H1 (cell line): ENCODE measurements around the gene BGLAP. TPM values are rescaled to one million over a fixed set of nuclear protein-coding genes. Genes with fewer than 3 reads are reported as not detected.

Experiments used
- CTCF ChIA-PET: fragments of 300-600 bp; sonication (Branson Sonifier 250); formaldehyde crosslinking; loops from one replicate; lab custom pipeline; 2021; ENCODE audit not compliant: partially characterized antibody; lab: Charles Lee
- POLR2A ChIA-PET: fragments of 300-600 bp; sonication (Branson Sonifier 250); formaldehyde crosslinking; loops from one replicate; lab custom pipeline; 2021; ENCODE audit warnings: inconsistent platforms; ENCODE audit not compliant: partially characterized antibody; lab: Charles Lee
- DNase-seq, 2 experiments: peaks; one replicate each; pipeline versions ENCODE4 v3.0.0 to v3.0.0-alpha.2; 2010 to 2022; ENCODE audit warnings: low spot score in 2 of 2, low read depth in 1 of 2, mixed read lengths in 1 of 2
- FAIRE-seq: peaks from 2 replicates; lab custom pipeline; 2011; peaks lifted over from hg19 to GRCh38; lab: Jason Lieb, UNC
- H2AFZ ChIP-seq: 2 replicates; pipeline ENCODE4 v1.8.1; 2012; ENCODE audit warnings: low read length, inconsistent platforms
- H2AK5ac ChIP-seq: 2 replicates; pipeline ENCODE4 v1.6.1; 2013; ENCODE audit warnings: low read depth, low read length
- H2BK120ac ChIP-seq: replicated peaks from 2 replicates; pipeline ENCODE3; 2013; ENCODE audit warnings: low read depth, low read length, inconsistent platforms
- H2BK12ac ChIP-seq: 2 replicates; pipeline ENCODE4 v1.6.1; 2013; ENCODE audit warnings: low read depth, low read length
- H2BK15ac ChIP-seq: 2 replicates; pipeline ENCODE4 v1.6.1; 2013; ENCODE audit warnings: low read length
- H2BK20ac ChIP-seq: 2 replicates; pipeline ENCODE4 v1.6.1; 2013; ENCODE audit warnings: low read length
- H2BK5ac ChIP-seq: 2 replicates; pipeline ENCODE4 v1.6.1; 2013; ENCODE audit warnings: low read depth, low read length
- H3K14ac ChIP-seq: 2 replicates; pipeline ENCODE4 v1.6.1; 2013; ENCODE audit warnings: inconsistent platforms; ENCODE audit not compliant: insufficient read length
- H3K18ac ChIP-seq: 2 replicates; pipeline ENCODE4 v1.6.1; 2013; ENCODE audit warnings: low read length; ENCODE audit errors: extremely low read depth
- H3K23ac ChIP-seq: 2 replicates; pipeline ENCODE4 v1.6.1; 2013; ENCODE audit warnings: inconsistent platforms; ENCODE audit not compliant: insufficient read length
- H3K23me2 ChIP-seq: 2 replicates; pipeline ENCODE4 v1.6.1; 2013; ENCODE audit warnings: low read depth, low read length
- H3K27ac ChIP-seq: 2 replicates; pipeline ENCODE4 v1.6.1; 2011; ENCODE audit warnings: low read depth, low read length, inconsistent platforms
- H3K27me3 ChIP-seq, 4 experiments: replicated peaks in 1 of 4; 1 replicate in 1 of 4; 2 replicates in 3 of 4; pipeline versions ENCODE4 v1.6.1 to v1.8.1; 2011 to 2013; ENCODE audit warnings: low read length in 3 of 4, mild to moderate bottlenecking in 3 of 4, inconsistent platforms in 2 of 4, mixed read lengths in 2 of 4, moderate library complexity in 1 of 4; ENCODE audit not compliant: control insufficient read depth in 3 of 4, insufficient read depth in 3 of 4; ENCODE audit errors: extremely low read depth in 1 of 4
- H3K36me3 ChIP-seq, 4 experiments: 2 replicates each; pipeline versions ENCODE4 v1.6.1 to v1.8.1; 2011 to 2013; ENCODE audit warnings: mild to moderate bottlenecking in 4 of 4, low read length in 3 of 4, moderate library complexity in 2 of 4, control low read depth in 1 of 4, inconsistent platforms in 1 of 4; ENCODE audit not compliant: insufficient read depth in 4 of 4, control insufficient read depth in 2 of 4
- H3K4ac ChIP-seq: replicated peaks from 2 replicates; pipeline ENCODE3; 2013; ENCODE audit warnings: low read length, low read depth, mixed read lengths, inconsistent platforms; ENCODE audit not compliant: insufficient read length
- H3K4me1 ChIP-seq, 4 experiments: replicated peaks in 1 of 4; 1 replicate in 1 of 4; 2 replicates in 3 of 4; pipeline versions ENCODE4 v1.6.1 to v1.8.1; 2011 to 2013; ENCODE audit warnings: low read length in 3 of 4, inconsistent platforms in 2 of 4, mixed read lengths in 1 of 4; ENCODE audit not compliant: insufficient read depth in 4 of 4, control insufficient read depth in 3 of 4
- H3K4me2 ChIP-seq, 2 experiments: 2 replicates each; pipeline versions ENCODE4 v1.6.1 to v1.8.1; 2011 to 2013; ENCODE audit warnings: low read depth in 2 of 2, low read length in 2 of 2, control low read depth in 1 of 2, inconsistent platforms in 1 of 2, mild to moderate bottlenecking in 1 of 2; ENCODE audit not compliant: insufficient read depth in 1 of 2
- H3K4me3 ChIP-seq, 4 experiments: fragments of 200-600, 300-600 bp in 1 of 4; sonication (generic), shearing (Covaris generic), sonication (Bioruptor Twin) in 1 of 4; 2 replicates each; pipeline versions ENCODE4 v1.5.1 to v1.8.1; 2011 to 2016; ENCODE audit warnings: low read length in 4 of 4, low read depth in 3 of 4, control low read depth in 2 of 4, inconsistent platforms in 2 of 4, mild to moderate bottlenecking in 2 of 4, mixed read lengths in 1 of 4, moderate library complexity in 1 of 4; ENCODE audit not compliant: insufficient read depth in 2 of 4; ENCODE audit errors: extremely low read depth in 1 of 4
- H3K56ac ChIP-seq: replicated peaks from 2 replicates; pipeline ENCODE3; 2013; ENCODE audit warnings: low read depth, mild to moderate bottlenecking, mixed read lengths, low read length, inconsistent platforms; ENCODE audit not compliant: insufficient read length
- H3K79me1 ChIP-seq: 2 replicates; pipeline ENCODE4 v1.6.1; 2013; ENCODE audit warnings: low read depth, low read length, control low read depth
- H3K79me2 ChIP-seq, 2 experiments: 2 replicates each; pipeline versions ENCODE4 v1.6.1 to v1.8.1; 2012 to 2013; ENCODE audit warnings: low read length in 2 of 2, mild to moderate bottlenecking in 2 of 2, inconsistent platforms in 1 of 2; ENCODE audit not compliant: insufficient read depth in 2 of 2, control insufficient read depth in 1 of 2
- H3K9ac ChIP-seq, 4 experiments: replicated peaks in 1 of 4; 1 replicate in 1 of 4; 2 replicates in 3 of 4; pipeline versions ENCODE4 v1.6.1 to v1.8.1; 2011 to 2013; ENCODE audit warnings: low read depth in 3 of 4, low read length in 3 of 4, control low read depth in 2 of 4, mild to moderate bottlenecking in 2 of 4, moderate library complexity in 2 of 4, inconsistent platforms in 1 of 4; ENCODE audit errors: extremely low read depth in 1 of 4
- H3K9me3 ChIP-seq, 2 experiments: 2 replicates each; pipeline versions ENCODE4 v1.6.1 to v1.8.1; 2012 to 2013; ENCODE audit warnings: mild to moderate bottlenecking in 2 of 2, moderate library complexity in 2 of 2, control low read depth in 1 of 2, inconsistent platforms in 1 of 2, low read depth in 1 of 2, low read length in 1 of 2, mixed read lengths in 1 of 2; ENCODE audit not compliant: insufficient read depth in 2 of 2
- H4K20me1 ChIP-seq, 2 experiments: replicated peaks in 1 of 2; 2 replicates each; pipeline versions ENCODE3 to v1.8.1; 2011 to 2013; ENCODE audit warnings: inconsistent platforms in 2 of 2, low read length in 2 of 2, mild to moderate bottlenecking in 1 of 2; ENCODE audit not compliant: insufficient read depth in 2 of 2, control insufficient read depth in 1 of 2
- H4K5ac ChIP-seq: 2 replicates; pipeline ENCODE4 v1.6.1; 2013; ENCODE audit warnings: low read length, low read depth, mixed read lengths, inconsistent platforms; ENCODE audit not compliant: insufficient read length
- H4K8ac ChIP-seq: 2 replicates; pipeline ENCODE4 v1.8.0; 2013; ENCODE audit warnings: mild to moderate bottlenecking, moderate library complexity, low read length, inconsistent platforms; ENCODE audit not compliant: insufficient read depth; ENCODE audit errors: extremely low read depth
- H4K91ac ChIP-seq: replicated peaks from 2 replicates; pipeline ENCODE3; 2013; ENCODE audit warnings: low read length, mixed read lengths, inconsistent platforms; ENCODE audit not compliant: insufficient read length
- HDAC2 ChIP-seq, 2 experiments: fragments of 300-600 bp in 1 of 2; sonication (generic) in 1 of 2; IDR thresholded peaks; 2 replicates each; pipeline ENCODE4 v1.6.1; 2011 to 2012; ENCODE audit warnings: low read depth in 2 of 2, low read length in 2 of 2, mild to moderate bottlenecking in 2 of 2, moderate library complexity in 2 of 2, borderline replicate concordance in 1 of 2, inconsistent platforms in 1 of 2
- KDM4A ChIP-seq: IDR thresholded peaks from one replicate; pipeline ENCODE4 v1.7.1; 2012; ENCODE audit warnings: low read depth, mild to moderate bottlenecking, moderate library complexity, low read length, inconsistent platforms; ENCODE audit not compliant: severe bottlenecking
- POLR2A ChIP-seq, 2 experiments: IDR thresholded peaks; 1 replicate in 1 of 2; 2 replicates in 1 of 2; pipeline ENCODE4 v1.6.1; 2011; ENCODE audit warnings: low read depth in 2 of 2, low read length in 2 of 2, mild to moderate bottlenecking in 2 of 2; ENCODE audit errors: control extremely low read depth in 1 of 2
- RAD21 ChIP-seq, 2 experiments: IDR thresholded peaks in 1 of 2; conservative IDR thresholded peaks in 1 of 2; 2 replicates each; pipeline ENCODE4 v1.6.1; 2011; ENCODE audit warnings: low read depth in 2 of 2, low read length in 2 of 2, improper control_type of control experiment in 1 of 2, inconsistent platforms in 1 of 2, mild to moderate bottlenecking in 1 of 2, moderate library complexity in 1 of 2
- SIRT6 ChIP-seq: IDR thresholded peaks from one replicate; pipeline ENCODE4 v1.7.1; 2012; ENCODE audit warnings: low read length, inconsistent platforms
- TAF7 ChIP-seq: optimal IDR thresholded peaks from 2 replicates; pipeline ENCODE3; 2011; ENCODE audit warnings: low read depth, mild to moderate bottlenecking, inconsistent platforms, low read length, moderate library complexity, borderline replicate concordance
- ZNF274 ChIP-seq: IDR thresholded peaks from 2 replicates; pipeline ENCODE4 v1.7.0; 2012; ENCODE audit warnings: low read length, borderline replicate concordance; ENCODE audit errors: extremely low read depth
- WGBS, 2 experiments: shearing (Covaris generic) in 1 of 2; methylation state at CpG; one replicate each; pipeline versions ENCODE4 v1.1.6 to v1.1.7; 2013 to 2015; ENCODE audit warnings: low lambda C conversion rate in 2 of 2, mixed read lengths in 2 of 2, inconsistent platforms in 1 of 2, low coverage in 1 of 2, missing lambda C conversion rate in 1 of 2; ENCODE audit not compliant: insufficient replicate concordance in 2 of 2, insufficient coverage in 1 of 2, insufficient read length in 1 of 2; ENCODE audit errors: extremely low coverage in 1 of 2, missing lambda C conversion rate in 1 of 2; 5-methylcytosine and 5-hydroxymethylcytosine counted together
- polyA plus RNA-seq, 7 experiments: library from polyadenylated mRNA; depleted of rRNA in 3 of 7; stranded (reverse) in 5 of 7; unstranded in 2 of 7; fragments of >200 nt in 5 of 7; fragments of 200-250 nt in 2 of 7; gene quantifications; 1 replicate in 5 of 7; 2 replicates in 1 of 7; 4 replicates in 1 of 7; pipeline versions ENCODE4 v1.2.1 to v1.2.3, GENCODE V29; 2011 to 2013; ENCODE audit warnings: missing spikeins in 2 of 7, mixed read lengths in 2 of 7
- total RNA-seq: library from RNA; stranded (reverse); fragmentation: NEBNext Ultra II Directional; extraction: Animal tissue kit (Norgen Biotek cat#: 25700); gene quantifications from 2 replicates; pipeline ENCODE4 v1.2.1, GENCODE V29; 2021

BGLAP gene
- total and polyA plus RNA-seq, 2 of the 8 experiments (the other 6 are each of a cell fraction or from before 2014, with no cell fraction given): 1.2 to 1.5 TPM

DNA sequence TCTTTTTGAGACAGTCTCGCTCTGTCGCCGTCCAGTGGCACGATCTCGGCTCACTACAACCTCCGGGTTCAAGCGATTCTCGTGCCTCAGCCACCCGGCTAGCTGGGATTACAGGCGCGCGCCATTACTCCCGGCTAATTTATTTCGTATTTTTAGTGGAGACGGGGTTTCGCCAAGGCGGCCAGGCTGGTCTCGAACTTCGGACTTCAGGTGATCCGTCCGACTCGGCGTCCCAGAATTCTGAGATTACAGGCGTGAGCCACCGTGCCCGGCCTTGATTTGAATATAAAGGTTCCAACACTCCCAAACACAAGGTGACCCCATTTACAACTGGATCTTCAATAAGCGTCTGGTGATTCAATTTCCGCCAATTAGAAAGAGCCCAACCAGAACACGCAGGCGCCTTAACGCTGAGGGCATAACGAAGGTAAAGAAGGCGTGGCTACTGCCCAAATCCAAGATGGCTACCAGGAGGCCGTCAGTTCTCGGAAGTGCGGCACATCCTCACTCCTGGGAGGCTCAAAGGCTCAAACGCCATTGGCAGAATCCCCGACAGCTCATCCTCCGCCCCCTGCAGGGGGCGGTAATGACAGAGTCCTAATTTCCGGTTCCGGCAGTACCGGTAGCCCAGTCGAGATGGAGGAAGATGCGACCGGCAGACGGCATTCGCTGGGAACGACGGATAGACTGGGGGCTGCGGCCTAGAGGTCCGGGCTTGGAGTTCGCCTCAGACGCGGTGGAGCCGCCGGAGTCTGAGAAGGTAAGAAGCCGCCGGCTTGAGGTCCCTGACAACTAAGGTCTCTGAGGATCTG, 48.3 kb upstream of the BGLAP start, which contains the start of gene SLC25A44:
SLC25A44 (plus strand) TSS at position 617 of the 812 bp plus-strand sequence. CDS start 5,744 bp downstream, outside the sequence.
- H2BK120ac ChIP-seq: peak within 1 kb of the TSS; percentile 96
- H3K18ac ChIP-seq: peak within 1 kb of the TSS; percentile 78
- no peak within 1 kb of the TSS for H2AFZ ChIP-seq
- no peak within 1 kb of the TSS for H3K23ac ChIP-seq
- H3K23me2 ChIP-seq: peaks cover 6% of the 10 kb centered on the region; the same call in 1 of the 2 replicates
- H4K8ac ChIP-seq: peak within 1 kb of the TSS; percentile 92
- peak within 1 kb of the TSS; percentile 36 for H3K4ac ChIP-seq
- FAIRE-seq (peak; percentile 94), DNase-seq (peak; percentile 96 to 99)
- no peaks in the 10 kb centered on the region for H3K27me3 ChIP-seq
- H3K4me2 ChIP-seq: peak within 1 kb of the TSS; percentile 77 to 99
- peak within 1 kb of the TSS; percentile 23; the same call in 1 of the 2 replicates for H2BK12ac ChIP-seq
- peak within 1 kb of the TSS; percentile 78 to 97 (median 94) for H3K4me3 ChIP-seq
- H2BK15ac ChIP-seq: peak within 1 kb of the TSS; percentile 37; the same call in 1 of the 2 replicates
- H2BK5ac ChIP-seq: peak within 1 kb of the TSS; percentile 90
- POLR2A ChIA-PET: interaction anchor here (0.8 to 4.1 kb wide), 20 partner anchors 9 to 249 kb away, joined by 3 to 27 read pairs (median 4); partner anchors contain the start of gene PMF1
- peaks cover 17% of the 10 kb centered on the region for H3K79me1 ChIP-seq
- peaks cover 6 to 7% of the 10 kb centered on the region in 2 experiments for H3K9me3 ChIP-seq
- H3K14ac ChIP-seq: no peak within 1 kb of the TSS
- H3K56ac ChIP-seq: no peak within 1 kb of the TSS
- peaks cover 0 to 7% of the 10 kb centered on the region in 2 experiments for H4K20me1 ChIP-seq
- H3K9ac ChIP-seq: peak within 1 kb of the TSS; percentile 54 to 64 (median 60)
- WGBS, 2 experiments: 22% methylated on average over 58 of the region's 59 CpGs; no CpG with 5 or more reads in 1 of the 2 experiments
- 0 out of 2 replicates have a peak within 1 kb of the TSS, but pooled peaks have one; percentile 68 for H2BK20ac ChIP-seq
- CTCF ChIA-PET: interaction anchor here (0.8 to 5.1 kb wide), 13 partner anchors 10 to 166 kb away, joined by 3 to 27 read pairs (median 3); partner anchors contain the start of gene PMF1
- peak within 1 kb of the TSS; percentile 81 for H4K5ac ChIP-seq
- peaks cover 2 to 16% (median 4%) of the 10 kb centered on the region in 4 experiments; a peak in 5 of 7 replicates for H3K4me1 ChIP-seq
- peak within 1 kb of the TSS; percentile 73; the same call in 1 of the 2 replicates for H3K27ac ChIP-seq
- peaks cover 16 to 43% of the 10 kb centered on the region in 2 experiments for H3K79me2 ChIP-seq
- peak within 1 kb of the TSS; percentile 11; the same call in 1 of the 2 replicates for H2AK5ac ChIP-seq
- peak within 1 kb of the TSS; percentile 75 for H4K91ac ChIP-seq
- peaks cover 0 to 8% (median 4%) of the 10 kb centered on the region in 4 experiments; a peak in 4 of 8 replicates for H3K36me3 ChIP-seq
- TF ChIP-seq SIRT6 (no peak), ZNF274 (no peak), HDAC2 (IDR thresholded peaks at IDR 0.05; ENCODE audit: borderline replicate concordance in 1 of 2, low read depth in 2 of 2, low read length in 2 of 2) (0 out of 4 replicates have a peak, but pooled peaks of 1 of the 2 experiments have one; percentile 81), RAD21 (IDR thresholded peaks at IDR 0.05 in 1 of 2, conservative IDR thresholded peaks at IDR 0.05 in 1 of 2; ENCODE audit: low read depth in 2 of 2, low read length in 2 of 2) (peak in 1 of 2 experiments; percentile 20; a peak in 1 of 4 replicates), KDM4A (no peak), TAF7 (no peak), POLR2A (IDR thresholded peaks at IDR 0.05; ENCODE audit: control extremely low read depth in 1 of 2, low read depth in 2 of 2, low read length in 2 of 2) (peak; percentile 59 to 66; a peak in 2 of 3 replicates)
